Uterus (tissue), 4 donors: ENCODE data around the gene DOCK1. TPM values are rescaled to one million over a fixed set of nuclear protein-coding genes. Genes with fewer than 3 reads are reported as not detected.

Experiments
- DNase-seq, 2 donors: peaks; one replicate each; pipeline ENCODE4 v3.0.0-alpha.2; 2019 to 2020
- H3K27ac ChIP-seq, 2 donors: fragments of 200-600 bp; sonication (generic); 1 replicate in 1 of 2; 2 replicates in 1 of 2; pipeline ENCODE4 v1.5.1; 2016 to 2018
- H3K27me3 ChIP-seq, 2 donors: fragments of 200-600 bp; sonication (generic); one replicate each; pipeline ENCODE4 v1.5.1; 2018 to 2019; ENCODE audit warnings: control low read depth in 1 of 2
- H3K36me3 ChIP-seq, 2 donors: fragments of 200-600 bp; sonication (generic); one replicate each; pipeline ENCODE4 v1.5.1; 2019; ENCODE audit warnings: control low read depth in 1 of 2
- H3K4me1 ChIP-seq, 2 donors: fragments of 200-600 bp; sonication (generic); one replicate each; pipeline ENCODE4 v1.5.1; 2018 to 2019; ENCODE audit warnings: control low read depth in 1 of 2
- H3K4me3 ChIP-seq, 2 donors: fragments of 200-600 bp; sonication (generic); 1 replicate in 1 of 2; 2 replicates in 1 of 2; pipeline ENCODE4 v1.5.1; 2018 to 2019; ENCODE audit warnings: mild to moderate bottlenecking in 1 of 2
- H3K9me3 ChIP-seq, 2 donors: fragments of 200-600 bp; sonication (generic); one replicate each; pipeline ENCODE4 v1.5.1; 2019; ENCODE audit warnings: control low read depth in 1 of 2
- CTCF ChIP-seq, 4 experiments: fragments of 200-600 bp in 2 of 4; fragments of 450-650 bp in 2 of 4; sonication (generic) in 2 of 4; IDR thresholded peaks; one replicate each; pipeline ENCODE4 v1.5.1; 2016 to 2019; ENCODE audit warnings: antibody characterized with exemption in 4 of 4, mild to moderate bottlenecking in 2 of 4, moderate library complexity in 1 of 4
- POLR2A ChIP-seq, 2 donors: fragments of 450-650 bp; IDR thresholded peaks; one replicate each; pipeline ENCODE4 v1.6.1; 2016; ENCODE audit warnings: antibody characterized with exemption in 2 of 2, mild to moderate bottlenecking in 1 of 2, moderate library complexity in 1 of 2
- intact Hi-C: fragments of 100-400 bp; cut with DNase I; formaldehyde crosslinking; loops from one replicate; pipeline ENCODE4 v1.15.1; 2023; ENCODE audit warnings: low total_unique reads
- total RNA-seq, 4 donors: library from RNA; depleted of rRNA in 3 of 4; stranded (reverse); fragments of >200 nt in 3 of 4; gene quantifications; one replicate each; pipeline versions ENCODE4 v1.1.0 to v1.2.4, GENCODE V29; 2014 to 2023
- donor health status: DM: yes; HTN: yes; CAD: no.

The DOCK1 gene
- total RNA-seq, 4 donors from 2014 or later = 15.6 to 130 (median 65.0) TPM

- intact Hi-C loops = no loop called here
- TF ChIP-seq POLR2A (IDR thresholded peaks at IDR 0.05) (no peak), CTCF (IDR thresholded peaks at IDR 0.05) (no peak)
- no peaks in the 10 kb centered on the region for H3K36me3 ChIP-seq
- no peaks in the 10 kb centered on the region for H3K9me3 ChIP-seq
- no peaks in the 10 kb centered on the region for H3K27me3 ChIP-seq
- no peak overlapping the region for H3K27ac ChIP-seq
- H3K4me3 ChIP-seq = no peak overlapping the region
- peaks cover 0 to 6% of the 10 kb centered on the region in 2 donors for H3K4me1 ChIP-seq
- no peak for DNase-seq
These were observed 24.2 kb downstream of the DOCK1 start for GRCh38 chr10:126929391-126929790.

- no peaks in the 10 kb centered on the region for H3K9me3 ChIP-seq
- no peaks in the 10 kb centered on the region for H3K36me3 ChIP-seq
- peak overlapping the region; percentile 49 to 51 for H3K27ac ChIP-seq
- H3K4me3 ChIP-seq = no peak overlapping the region
- H3K27me3 ChIP-seq = no peaks in the 10 kb centered on the region
- TF ChIP-seq CTCF (IDR thresholded peaks at IDR 0.05) (no peak), POLR2A (IDR thresholded peaks at IDR 0.05) (no peak)
- intact Hi-C loops = no loop called here
- peaks cover 0 to 6% of the 10 kb centered on the region in 2 donors for H3K4me1 ChIP-seq
- DNase-seq = no peak
These were observed 25.1 kb downstream of the DOCK1 start for GRCh38 chr10:126930131-126930882.

GRCh38 chr10:126930883-126931503 is 25.8 kb downstream of the DOCK1 start:
- TF ChIP-seq POLR2A (IDR thresholded peaks at IDR 0.05) (no peak), CTCF (IDR thresholded peaks at IDR 0.05) (no peak)
- Histone ChIP-seq H3K27me3 (no peaks in the 10 kb centered on the region), H3K4me1 (peaks cover 0 to 6% of the 10 kb centered on the region in 2 donors), H3K36me3 (no peaks in the 10 kb centered on the region), H3K27ac (peak overlapping the region; percentile 49 to 51), H3K4me3 (peak overlapping the region in 1 of 2 donors; percentile 32), H3K9me3 (no peaks in the 10 kb centered on the region)
- intact Hi-C loops = no loop called here
- DNase-seq = no peak

- intact Hi-C loops = no loop called here
- no peaks in the 10 kb centered on the region for H3K9me3 ChIP-seq
- TF ChIP-seq CTCF (IDR thresholded peaks at IDR 0.05) (no peak), POLR2A (IDR thresholded peaks at IDR 0.05) (no peak)
- H3K4me3 ChIP-seq = peak overlapping the region in 1 of 2 donors; percentile 32
- no peak for DNase-seq
- peaks cover 0 to 6% of the 10 kb centered on the region in 2 donors for H3K4me1 ChIP-seq
- peak overlapping the region; percentile 49 to 51 for H3K27ac ChIP-seq
- no peaks in the 10 kb centered on the region for H3K27me3 ChIP-seq
- H3K36me3 ChIP-seq = no peaks in the 10 kb centered on the region
These were observed 26.3 kb downstream of the DOCK1 start for GRCh38 chr10:126931544-126931943.

GRCh38 chr10:126932516-126932915 is 27.3 kb downstream of the DOCK1 start:
- Histone ChIP-seq H3K9me3 (no peaks in the 10 kb centered on the region), H3K27me3 (no peaks in the 10 kb centered on the region), H3K4me3 (no peak overlapping the region), H3K27ac (no peak overlapping the region), H3K4me1 (peaks cover 0 to 6% of the 10 kb centered on the region in 2 donors), H3K36me3 (no peaks in the 10 kb centered on the region)
- intact Hi-C loops = no loop called here
- no peak for DNase-seq
- TF ChIP-seq POLR2A (IDR thresholded peaks at IDR 0.05) = no peak
- no peak for TF ChIP-seq CTCF (IDR thresholded peaks at IDR 0.05)
